Stimulated activated CD8-positive, alpha-beta memory T cell treated with anti-CD3 and anti-CD28 coated beads, Interleukin-15, amount 100 ng/mL, for 24 hours (primary cell): ENCODE measurements around the gene JUND.

Source experiments
- DNase-seq: peaks from one replicate; pipeline ENCODE4 v3.0.0-alpha.2; 2020; ENCODE audit warnings: low read depth

JUND gene

GRCh38 chr19:18289471-18290301, 8.3 kb upstream of the JUND start:
- no peak for DNase-seq

GRCh38 chr19:18287836-18288772, 6.7 kb upstream of the JUND start:
- no peak for DNase-seq

- DNase-seq, result no peak
These were observed 5.7 kb upstream of the JUND start for GRCh38 chr19:18286973-18287635.

GRCh38 chr19:18284712-18285360, 3.4 kb upstream of the JUND start:
- no peak for DNase-seq

- DNase-seq, result no peak
These were observed 1.9 kb upstream of the JUND start for GRCh38 chr19:18283338-18283737.

GRCh38 chr19:18282788-18283141, 1.3 kb upstream of the JUND start:
- no peak for DNase-seq

DNA sequence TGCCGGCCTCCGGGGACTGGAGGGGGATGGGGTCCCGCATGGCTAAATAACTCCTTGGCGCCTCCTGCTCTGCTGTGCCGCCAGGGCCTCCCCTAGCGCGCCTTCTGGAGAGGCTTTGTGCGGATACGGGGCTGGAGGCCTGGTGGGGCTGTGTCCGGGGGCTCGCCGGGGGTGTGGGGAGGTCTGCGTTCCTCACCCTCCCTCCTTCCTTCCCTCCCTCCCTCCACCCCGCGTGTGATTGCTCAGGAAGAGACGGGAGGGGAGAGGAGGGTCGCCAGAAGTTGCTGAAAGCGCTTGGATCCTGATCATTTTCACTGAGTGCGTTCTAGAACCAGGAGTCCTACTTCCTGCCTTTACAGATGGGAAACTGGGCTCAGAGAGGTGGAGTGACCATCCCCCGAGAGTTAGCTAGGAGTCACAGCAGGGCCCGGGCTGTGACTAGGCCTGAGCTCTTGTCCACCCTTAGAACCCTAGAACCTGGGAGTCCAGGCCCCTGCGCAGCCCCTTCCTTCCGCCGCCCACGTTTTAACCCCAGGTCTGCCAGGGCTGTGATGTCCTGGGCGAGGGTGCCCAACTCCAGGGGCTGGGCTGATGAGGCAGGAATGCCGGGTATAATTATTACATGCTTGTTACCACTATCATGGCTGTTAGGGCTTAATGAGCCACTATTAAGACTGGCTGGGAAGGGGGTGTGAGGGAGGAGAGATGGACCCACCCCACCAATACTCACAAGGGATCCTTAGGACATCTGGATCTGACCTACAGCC, 782 bp upstream of the JUND start:
- DNase-seq, result no peak

- no peak for DNase-seq
These were observed 958 bp downstream of the JUND start for GRCh38 chr19:18280247-18281081.

- no peak for DNase-seq
These were observed 1.7 kb downstream of the JUND start for GRCh38 chr19:18279516-18280246.

DNA sequence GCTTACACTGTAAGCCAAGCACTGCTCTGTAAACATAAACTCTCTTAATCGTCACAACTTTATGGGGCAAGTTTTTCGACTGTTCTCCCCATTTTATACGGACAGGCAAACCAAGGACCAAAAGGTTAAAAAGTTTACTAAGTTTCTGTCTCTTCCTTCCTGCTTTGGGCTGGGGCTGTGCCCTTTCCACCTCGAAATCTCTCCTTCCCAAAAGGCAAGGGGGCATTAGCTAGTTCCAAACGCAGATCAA, 2.2 kb downstream of the JUND start:
- DNase-seq, result no peak

DNA sequence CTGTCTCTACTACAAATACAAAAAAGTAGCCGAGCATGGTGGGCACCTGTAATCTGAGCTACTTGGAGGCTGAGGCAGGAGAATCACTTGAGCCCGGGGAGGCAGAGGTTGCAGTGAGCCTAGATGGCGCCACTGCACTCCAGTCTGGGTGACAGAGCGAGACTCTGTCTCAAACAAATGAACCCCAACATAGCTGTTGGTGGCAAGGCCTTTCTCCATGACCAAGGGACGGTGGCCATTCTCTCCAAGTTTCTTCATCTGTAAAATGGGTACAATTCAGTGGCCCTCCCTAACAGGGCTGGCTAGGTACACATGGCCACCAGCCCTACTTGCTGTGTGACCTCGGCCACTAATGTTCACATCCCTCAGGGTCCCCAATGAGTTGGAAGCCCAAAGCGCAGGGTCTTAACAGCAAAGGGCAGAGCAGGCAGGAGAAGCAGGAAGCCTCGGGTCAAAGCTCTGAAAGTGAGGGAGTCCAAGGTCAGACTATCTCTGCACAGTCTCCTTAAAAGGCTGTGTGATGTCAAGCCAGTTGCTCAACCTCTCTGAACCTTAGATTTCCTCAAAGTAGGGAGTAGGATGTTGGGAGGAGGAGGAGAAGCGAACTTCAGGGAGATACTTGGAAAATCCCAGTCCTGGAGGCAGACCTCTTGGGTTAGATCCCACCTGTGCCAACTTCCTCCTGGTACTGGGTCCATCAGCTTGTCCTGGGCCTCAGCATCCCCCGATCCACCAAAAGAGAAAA, 2.7 kb downstream of the JUND start:
- DNase-seq, result no peak

- no peak for DNase-seq
These were observed 6.6 kb downstream of the JUND start for GRCh38 chr19:18274781-18275356.

DNA sequence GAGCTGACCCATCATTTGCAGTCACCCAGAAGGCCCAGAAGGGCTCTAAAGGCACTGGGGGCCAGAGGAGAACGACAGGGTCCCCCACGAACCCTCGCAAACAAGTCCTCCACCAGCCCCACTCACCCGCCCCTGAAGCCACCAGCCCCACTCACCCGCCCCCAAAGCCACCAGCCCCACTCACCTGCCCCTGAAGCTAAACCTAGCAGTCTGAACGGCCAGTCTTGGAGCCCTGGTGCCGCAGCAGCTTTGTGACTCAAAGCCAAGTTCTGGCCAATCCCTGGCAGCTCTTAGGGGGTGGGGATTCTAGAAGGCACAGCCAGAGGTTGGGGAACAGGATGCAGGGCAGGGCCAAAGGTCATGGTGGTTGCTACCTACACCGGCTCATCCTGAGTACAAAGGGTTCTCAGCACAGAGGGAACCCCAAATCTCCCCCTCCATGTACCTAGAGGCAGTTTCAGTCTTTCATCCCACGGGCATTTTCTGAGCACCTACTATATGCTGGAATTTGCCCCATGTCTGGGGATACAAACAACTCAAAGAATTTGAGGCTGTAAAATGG, 7.1 kb downstream of the JUND start, which contains the start of gene IQCN:
IQCN (minus strand) TSS at position 234 of the 562 bp plus-strand sequence. CDS start 4,974 bp downstream, outside the sequence.
- no peak for DNase-seq

DNA sequence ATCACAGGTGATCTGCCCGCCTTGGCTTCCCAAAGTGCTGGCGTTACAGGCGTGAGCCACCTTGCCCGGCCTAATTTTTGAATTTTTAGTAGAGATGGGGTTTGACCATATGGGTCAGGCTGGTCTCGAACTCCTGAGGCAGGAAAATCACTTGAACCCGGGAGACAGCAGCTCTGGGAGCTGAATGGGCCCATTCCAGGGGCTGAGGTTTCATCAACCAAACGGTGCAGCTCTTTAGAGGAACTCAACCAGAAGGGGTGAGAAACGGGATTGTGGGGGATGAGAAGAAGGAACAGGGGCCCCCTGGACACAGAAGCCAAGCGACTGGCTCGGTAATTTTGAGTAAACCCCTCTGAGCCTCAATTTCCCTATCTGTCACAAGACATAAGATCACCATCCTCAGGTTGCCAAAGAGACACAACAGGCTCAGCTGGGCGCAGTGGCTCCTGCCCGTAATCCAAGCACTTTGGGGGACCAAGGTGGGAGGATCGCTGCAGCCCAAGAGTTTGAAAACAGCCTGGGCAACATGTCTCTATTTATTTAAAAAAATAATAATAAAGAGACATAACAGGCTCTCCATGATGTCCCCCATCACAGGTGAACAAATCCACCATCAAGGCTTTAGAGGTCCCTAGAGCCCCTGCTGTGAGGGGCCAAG, 7.7 kb downstream of the JUND start:
- DNase-seq, result no peak

- DNase-seq, result no peak
These were observed 10.0 kb downstream of the JUND start for GRCh38 chr19:18271433-18271841.

DNA sequence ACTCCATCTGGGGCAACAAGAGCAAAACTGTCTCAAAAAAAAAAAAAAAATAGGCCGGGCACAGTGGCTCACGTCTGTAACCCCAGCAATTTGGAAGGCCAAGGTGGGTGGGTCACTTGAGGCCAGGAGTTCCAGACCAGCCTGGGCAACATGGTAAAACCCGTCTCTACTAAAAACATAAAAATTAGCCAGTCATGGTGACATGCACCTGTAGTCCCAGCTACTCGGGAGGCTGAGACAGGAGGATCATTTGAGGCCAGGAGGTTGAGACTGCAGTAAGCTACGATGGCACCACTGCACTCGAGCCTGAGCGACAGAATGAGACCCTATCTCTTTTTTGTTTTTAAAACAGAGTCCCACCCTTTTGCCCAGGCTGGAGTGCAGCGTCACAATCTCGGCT, 11.1 kb downstream of the JUND start:
- DNase-seq, result no peak

GRCh38 chr19:18269070-18269723, 12.2 kb downstream of the JUND start:
- DNase-seq, result no peak
